OCI-LY3 (cell line): ENCODE data around the gene MARCKSL1.

Experiments used
- EZH2phosphoT487 ChIP-seq: fragments of 200-600 bp; shearing (Covaris generic); IDR thresholded peaks from 2 replicates; pipeline ENCODE4 v1.6.1; 2018; ENCODE audit warnings: antibody characterized with exemption, mixed run types, low read depth
- TF ChIP-seq, protein P1 (sequence below): fragments of 200-600, 300-600 bp; sonication (generic); IDR thresholded peaks from 2 replicates; pipeline ENCODE4 v1.5.1; 2014; ENCODE audit warnings: antibody characterized with exemption, low read length, low read depth

DNA sequence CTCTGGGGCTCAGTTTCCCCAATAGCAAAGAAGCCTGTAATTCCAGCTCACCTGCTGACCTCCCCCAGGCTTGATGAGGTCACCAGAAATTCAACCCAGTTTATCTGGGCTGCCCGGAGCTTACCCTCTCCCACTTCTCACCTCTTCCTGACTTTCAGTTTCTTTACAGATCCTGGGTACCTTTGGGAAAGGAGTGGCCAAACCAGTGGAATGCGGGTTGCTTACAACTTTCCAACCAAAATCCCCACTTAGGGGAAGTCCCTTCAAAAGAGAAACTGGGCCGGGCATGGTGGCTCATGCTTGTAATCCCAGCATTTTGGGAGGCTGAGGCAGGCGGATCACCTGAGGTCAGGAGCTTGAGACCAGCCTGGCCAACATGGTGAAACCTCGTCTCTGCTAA, 5.9 kb upstream of the MARCKSL1 start:
- TF ChIP-seq, protein P1, sequence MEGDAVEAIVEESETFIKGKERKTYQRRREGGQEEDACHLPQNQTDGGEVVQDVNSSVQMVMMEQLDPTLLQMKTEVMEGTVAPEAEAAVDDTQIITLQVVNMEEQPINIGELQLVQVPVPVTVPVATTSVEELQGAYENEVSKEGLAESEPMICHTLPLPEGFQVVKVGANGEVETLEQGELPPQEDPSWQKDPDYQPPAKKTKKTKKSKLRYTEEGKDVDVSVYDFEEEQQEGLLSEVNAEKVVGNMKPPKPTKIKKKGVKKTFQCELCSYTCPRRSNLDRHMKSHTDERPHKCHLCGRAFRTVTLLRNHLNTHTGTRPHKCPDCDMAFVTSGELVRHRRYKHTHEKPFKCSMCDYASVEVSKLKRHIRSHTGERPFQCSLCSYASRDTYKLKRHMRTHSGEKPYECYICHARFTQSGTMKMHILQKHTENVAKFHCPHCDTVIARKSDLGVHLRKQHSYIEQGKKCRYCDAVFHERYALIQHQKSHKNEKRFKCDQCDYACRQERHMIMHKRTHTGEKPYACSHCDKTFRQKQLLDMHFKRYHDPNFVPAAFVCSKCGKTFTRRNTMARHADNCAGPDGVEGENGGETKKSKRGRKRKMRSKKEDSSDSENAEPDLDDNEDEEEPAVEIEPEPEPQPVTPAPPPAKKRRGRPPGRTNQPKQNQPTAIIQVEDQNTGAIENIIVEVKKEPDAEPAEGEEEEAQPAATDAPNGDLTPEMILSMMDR = no peak
- no peak for TF ChIP-seq EZH2phosphoT487
